ENCODE results near the gene STIM1. TPM values are rescaled to one million over a fixed set of nuclear protein-coding genes. Genes with fewer than 3 reads are reported as not detected.

Gene STIM1
- total RNA-seq, 1 experiment from 2014 or later, result 15.2 TPM

DNA sequence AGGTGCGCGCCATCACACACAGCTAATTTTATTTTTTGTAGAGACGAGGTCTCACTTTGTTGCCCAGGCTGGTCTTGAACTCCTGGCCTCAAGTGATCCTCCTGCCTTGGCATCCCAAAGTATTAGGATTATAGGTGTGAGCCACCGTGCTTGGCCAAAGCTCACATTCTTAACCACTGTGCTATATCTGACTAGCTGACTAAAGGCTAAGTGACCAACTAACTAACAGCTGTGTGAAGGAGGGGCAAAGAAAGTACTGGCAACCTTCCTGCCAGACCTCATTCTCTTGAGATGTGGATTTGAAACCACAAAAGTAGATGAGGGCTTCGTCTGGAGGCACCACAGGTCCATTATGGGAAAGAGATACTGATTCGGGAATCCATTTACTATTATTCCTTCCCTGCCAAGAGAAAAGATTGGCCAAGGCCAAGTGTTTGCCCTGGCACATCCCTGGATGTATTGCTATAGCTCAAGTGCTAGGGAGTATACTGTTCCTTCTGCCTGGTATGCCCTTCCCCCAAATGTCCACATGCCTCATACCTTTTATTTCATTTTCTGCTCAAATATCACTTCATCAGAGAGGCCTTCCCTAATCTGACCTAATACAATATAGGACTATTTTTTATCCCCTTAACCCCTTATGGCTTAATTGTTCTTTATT is 186.4 kb downstream of the STIM1 start:
- Histone ChIP-seq H2AFZ (ENCODE audit: low read length) (no peak overlapping the region), H3K27me3 (ENCODE audit: insufficient read depth, low read length) (no peaks in the 10 kb centered on the region), H2AK5ac (ENCODE audit: insufficient read length, low read length) (no peak overlapping the region), H3K9ac (ENCODE audit: extremely low read depth, insufficient read length, low read length) (no peak overlapping the region), H3K4me2 (ENCODE audit: insufficient read depth, insufficient read length, low read length) (no peak overlapping the region), H3K56ac (ENCODE audit: insufficient read length, low read depth, low read length) (no peak overlapping the region), H3K79me2 (ENCODE audit: insufficient read depth, low read length) (no peaks in the 10 kb centered on the region), H3K79me1 (ENCODE audit: insufficient read depth, low read depth, low read length, poor library complexity, severe bottlenecking) (no peaks in the 10 kb centered on the region), H3K4me1 (ENCODE audit: insufficient read depth, low read length) (no peaks in the 10 kb centered on the region), H3K9me3 (ENCODE audit: control insufficient read depth, low read depth, low read length) (no peaks in the 10 kb centered on the region), H4K5ac (ENCODE audit: insufficient read length, low read depth, low read length) (no peak overlapping the region), H2BK15ac (ENCODE audit: low read depth, low read length) (no peak overlapping the region), H3K27ac (ENCODE audit: insufficient read length, low read depth, low read length) (no peak overlapping the region), H3K14ac (ENCODE audit: insufficient read depth, low read length) (no peak overlapping the region), H4K20me1 (ENCODE audit: control insufficient read depth, insufficient read depth, insufficient read length) (no peaks in the 10 kb centered on the region), H3K23ac (ENCODE audit: insufficient read length, low read depth, low read length) (no peak overlapping the region), H2BK5ac (ENCODE audit: insufficient read length, low read length) (no peak overlapping the region), H4K8ac (replicated peaks; ENCODE audit: insufficient read length, low read depth, low read length) (no peak overlapping the region), H3K4ac (ENCODE audit: low read depth, low read length) (no peak overlapping the region), H2BK20ac (ENCODE audit: low read depth, low read length, poor library complexity, severe bottlenecking) (no peak overlapping the region), H3K18ac (ENCODE audit: insufficient read length, low read depth, low read length) (no peak overlapping the region), H3K23me2 (ENCODE audit: insufficient read length, low read depth, low read length, poor library complexity, severe bottlenecking) (no peaks in the 10 kb centered on the region), H2BK120ac (ENCODE audit: low read depth, low read length, poor library complexity, severe bottlenecking) (no peak overlapping the region), H3T11ph (ENCODE audit: low read length) (no peak overlapping the region), H2BK12ac (ENCODE audit: insufficient read length, low read depth, low read length) (no peak overlapping the region), H4K91ac (ENCODE audit: insufficient read length, low read depth, low read length) (no peak overlapping the region)
- no peak overlapping the region for H3K4me3 Mint-ChIP-seq
- no peak overlapping the region for H3K27ac Mint-ChIP-seq
- DNase-seq, result no peak
- no peaks in the 10 kb centered on the region for H3K36me3 Mint-ChIP-seq (ENCODE audit: insufficient read depth in 1 of 3, low read depth in 3 of 3)
- peaks cover 3 to 5% of the 10 kb centered on the region in 2 experiments; a peak in 3 of 5 replicates for H3K9me3 Mint-ChIP-seq
- no CpG with 5 or more reads among the region's 6 CpGs for WGBS (ENCODE audit: extremely low coverage, insufficient read length, low lambda C conversion rate)
- H3K27me3 Mint-ChIP-seq (ENCODE audit: low read depth), result no peaks in the 10 kb centered on the region
- TF ChIP-seq, protein P1, sequence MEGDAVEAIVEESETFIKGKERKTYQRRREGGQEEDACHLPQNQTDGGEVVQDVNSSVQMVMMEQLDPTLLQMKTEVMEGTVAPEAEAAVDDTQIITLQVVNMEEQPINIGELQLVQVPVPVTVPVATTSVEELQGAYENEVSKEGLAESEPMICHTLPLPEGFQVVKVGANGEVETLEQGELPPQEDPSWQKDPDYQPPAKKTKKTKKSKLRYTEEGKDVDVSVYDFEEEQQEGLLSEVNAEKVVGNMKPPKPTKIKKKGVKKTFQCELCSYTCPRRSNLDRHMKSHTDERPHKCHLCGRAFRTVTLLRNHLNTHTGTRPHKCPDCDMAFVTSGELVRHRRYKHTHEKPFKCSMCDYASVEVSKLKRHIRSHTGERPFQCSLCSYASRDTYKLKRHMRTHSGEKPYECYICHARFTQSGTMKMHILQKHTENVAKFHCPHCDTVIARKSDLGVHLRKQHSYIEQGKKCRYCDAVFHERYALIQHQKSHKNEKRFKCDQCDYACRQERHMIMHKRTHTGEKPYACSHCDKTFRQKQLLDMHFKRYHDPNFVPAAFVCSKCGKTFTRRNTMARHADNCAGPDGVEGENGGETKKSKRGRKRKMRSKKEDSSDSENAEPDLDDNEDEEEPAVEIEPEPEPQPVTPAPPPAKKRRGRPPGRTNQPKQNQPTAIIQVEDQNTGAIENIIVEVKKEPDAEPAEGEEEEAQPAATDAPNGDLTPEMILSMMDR (conservative IDR thresholded peaks at IDR 0.05), result no peak
- no peaks in the 10 kb centered on the region for H3K4me1 Mint-ChIP-seq

Data from H9 (cell line).